A673 (cell line): ENCODE results near the gene MRPS14. TPM values are rescaled to one million over a fixed set of nuclear protein-coding genes. Genes with fewer than 3 reads are reported as not detected.

ENCODE experiments used
- BruUV-seq: library from RNA; stranded (reverse); fragments of 400-500 nt; replicated peaks from 2 replicates; lab custom pipeline; 2021; lab: Mats Ljungman, UMichigan
- CTCF ChIA-PET: fragments of 300-600 bp; sonication (Branson Sonifier 250); formaldehyde crosslinking; loops from one replicate; lab custom pipeline; 2022; ENCODE audit warnings: antibody characterized with exemption; lab: Charles Lee
- POLR2A ChIA-PET: fragments of 300-600 bp; sonication (Branson Sonifier 250); formaldehyde crosslinking; loops from one replicate; lab custom pipeline; 2022; ENCODE audit warnings: antibody characterized with exemption; ENCODE audit not compliant: low non-redundant PET; lab: Charles Lee
- DNase-seq: peaks from one replicate; pipeline ENCODE4 v3.0.0-alpha.2; 2015; ENCODE audit warnings: low spot score
- H3K27ac ChIP-seq: fragments of 200-600 bp; sonication (generic); 2 replicates; pipeline ENCODE4 v1.5.1; 2016; ENCODE audit warnings: mixed run types, low read depth, mild to moderate bottlenecking, mixed read lengths, antibody characterized with exemption, low read length; ENCODE audit not compliant: poor library complexity, severe bottlenecking
- H3K27me3 ChIP-seq: fragments of 200-600 bp; sonication (generic); replicated peaks from 2 replicates; pipeline ENCODE4 v1.6.1; 2017; ENCODE audit warnings: mixed run types, low read depth, mild to moderate bottlenecking, mixed read lengths, antibody characterized with exemption, low read length; ENCODE audit not compliant: insufficient read depth, poor library complexity
- H3K36me3 ChIP-seq: fragments of 200-600 bp; sonication (generic); 2 replicates; pipeline ENCODE4 v1.6.1; 2016; ENCODE audit warnings: mixed run types, mild to moderate bottlenecking, mixed read lengths, antibody characterized with exemption, low read length; ENCODE audit not compliant: insufficient read depth, poor library complexity, severe bottlenecking
- H3K4me1 ChIP-seq: fragments of 200-600 bp; sonication (generic); 2 replicates; pipeline ENCODE4 v1.6.1; 2017; ENCODE audit warnings: mixed run types, mild to moderate bottlenecking, mixed read lengths, antibody characterized with exemption, low read length; ENCODE audit not compliant: insufficient read depth, poor library complexity, severe bottlenecking
- H3K4me3 ChIP-seq: fragments of 200-600 bp; sonication (generic); 2 replicates; pipeline ENCODE4 v1.5.1; 2016; ENCODE audit warnings: low read depth, mixed run types, mild to moderate bottlenecking, mixed read lengths, low read length; ENCODE audit not compliant: poor library complexity, severe bottlenecking
- H3K9me3 ChIP-seq: fragments of 200-600 bp; sonication (generic); 2 replicates; pipeline ENCODE4 v1.6.1; 2016; ENCODE audit warnings: mixed run types, low read depth, mild to moderate bottlenecking, mixed read lengths, antibody characterized with exemption, low read length; ENCODE audit not compliant: poor library complexity, severe bottlenecking
- CTCF ChIP-seq: fragments of 300-800, 200-600 bp; sonication (generic); conservative IDR thresholded peaks from 2 replicates; pipeline ENCODE4 v1.5.1; 2017; ENCODE audit warnings: low read depth, mild to moderate bottlenecking, antibody characterized with exemption, low read length, moderate library complexity, mixed read lengths
- EZH2 ChIP-seq: fragments of 200-600 bp; sonication (generic); IDR thresholded peaks from 2 replicates; pipeline ENCODE4 v1.6.1; 2017; ENCODE audit warnings: borderline replicate concordance, low read depth, mild to moderate bottlenecking, mixed read lengths, antibody characterized with exemption, low read length; ENCODE audit not compliant: poor library complexity, severe bottlenecking
- intact Hi-C: fragments of 100-400 bp; cut with micrococcal nuclease; formaldehyde crosslinking; loops from one replicate; pipeline ENCODE4 v1.10.0; 2022; ENCODE audit not compliant: unreplicated experiment
- total RNA-seq: library from RNA; stranded (reverse); gene quantifications from 2 replicates; pipeline ENCODE4 v1.2.3, GENCODE V29; 2021

Gene MRPS14
- total RNA-seq, 1 experiment from 2014 or later, result 40.1 TPM

GRCh38 chr1:175037416-175037815, 14.2 kb upstream of the MRPS14 start:
- POLR2A ChIA-PET, result no interaction called here
- Histone ChIP-seq H3K4me1 (no peaks in the 10 kb centered on the region), H3K4me3 (no peak overlapping the region), H3K9me3 (no peaks in the 10 kb centered on the region), H3K36me3 (no peaks in the 10 kb centered on the region), H3K27me3 (no peaks in the 10 kb centered on the region), H3K27ac (no peak overlapping the region)
- no peak for DNase-seq
- CTCF ChIA-PET, result no interaction called here
- intact Hi-C loops, result no loop called here
- BruUV-seq, result no TSS peak
- TF ChIP-seq EZH2, result no peak
- no peak for TF ChIP-seq CTCF

GRCh38 chr1:175036476-175036875, 13.3 kb upstream of the MRPS14 start:
- DNase-seq, result no peak
- Histone ChIP-seq H3K36me3 (no peaks in the 10 kb centered on the region), H3K27me3 (no peaks in the 10 kb centered on the region), H3K4me3 (no peak overlapping the region), H3K4me1 (no peaks in the 10 kb centered on the region), H3K27ac (no peak overlapping the region), H3K9me3 (no peaks in the 10 kb centered on the region)
- ChIA-PET CTCF (no interaction called here), POLR2A (no interaction called here)
- TF ChIP-seq CTCF (no peak), EZH2 (no peak)
- BruUV-seq, result no TSS peak
- intact Hi-C loops, result no loop called here

GRCh38 chr1:175035865-175036264, 12.6 kb upstream of the MRPS14 start:
- POLR2A ChIA-PET, result no interaction called here
- no peak for TF ChIP-seq EZH2
- no peak for TF ChIP-seq CTCF
- no TSS peak for BruUV-seq

More at GRCh38 chr1:175035865-175036264, 12.6 kb upstream of the MRPS14 start:
- CTCF ChIA-PET, result interaction anchor here (0.5 kb wide), 1 partner anchor 50 kb away, joined by 9 read pairs; no protein-coding TSS in a partner anchor
- DNase-seq, result no peak
- H3K27me3 ChIP-seq, result no peaks in the 10 kb centered on the region
- no peaks in the 10 kb centered on the region for H3K4me1 ChIP-seq
- intact Hi-C loops, result no loop called here
- H3K27ac ChIP-seq, result no peak overlapping the region
- H3K9me3 ChIP-seq, result no peaks in the 10 kb centered on the region
- no peak overlapping the region for H3K4me3 ChIP-seq
- H3K36me3 ChIP-seq, result no peaks in the 10 kb centered on the region
